ENCODE data around the gene ZFP91.

GRCh38 chr11:58647141-58647699 lies 68.4 kb downstream of the ZFP91 start:
- TF ChIP-seq CTCF (conservative IDR thresholded peaks at IDR 0.05; ENCODE audit: low read depth, low read length) (no peak), EZH2phosphoT487 (IDR thresholded peaks at IDR 0.05; ENCODE audit: borderline replicate concordance, low read length) (no peak), EZH2 (IDR thresholded peaks at IDR 0.05; ENCODE audit: low read length, unreplicated experiment) (no peak)
